ENCODE measurements around the gene MUC20. TPM values are rescaled to one million over a fixed set of nuclear protein-coding genes. Genes with fewer than 3 reads are reported as not detected.

The MUC20 gene
- total and polyA plus RNA-seq, 9 of the 15 experiments (the other 6 are each of a cell fraction or from before 2014, with no cell fraction given) = 0.03 to 0.23 (median 0.15) TPM; not detected in 3

DNA sequence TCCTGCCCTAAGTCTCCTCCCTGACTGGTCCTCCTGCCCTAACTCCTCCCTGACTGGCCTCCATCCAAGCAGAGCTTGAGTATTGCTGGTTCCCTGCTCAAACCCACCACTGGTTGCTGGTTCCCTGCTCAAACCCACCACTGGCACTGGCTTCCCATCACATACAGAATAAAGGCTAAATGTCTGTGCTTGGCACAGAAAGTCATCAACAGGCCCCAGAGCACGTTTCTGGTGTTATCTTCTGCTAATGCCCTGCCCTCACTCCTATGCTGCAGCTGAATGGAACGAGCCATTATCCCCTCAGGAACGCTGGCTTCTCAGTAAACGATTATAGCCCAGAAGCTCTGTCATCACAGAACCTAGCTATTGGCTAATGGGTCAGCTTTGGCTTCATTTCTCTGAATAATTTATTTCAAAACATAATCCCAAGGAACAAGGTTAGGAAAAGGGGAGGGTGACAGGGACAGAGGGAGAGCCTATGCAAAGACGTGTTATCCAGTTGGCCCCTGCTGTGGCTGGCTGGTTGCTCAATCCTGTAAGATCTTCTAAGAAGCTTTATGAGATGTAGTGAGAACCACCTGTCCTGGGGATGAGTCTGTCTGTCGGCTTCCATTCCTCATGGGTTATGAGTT, 6.3 kb upstream of the MUC20 start (continued):
- TF ChIP-seq, protein P1, sequence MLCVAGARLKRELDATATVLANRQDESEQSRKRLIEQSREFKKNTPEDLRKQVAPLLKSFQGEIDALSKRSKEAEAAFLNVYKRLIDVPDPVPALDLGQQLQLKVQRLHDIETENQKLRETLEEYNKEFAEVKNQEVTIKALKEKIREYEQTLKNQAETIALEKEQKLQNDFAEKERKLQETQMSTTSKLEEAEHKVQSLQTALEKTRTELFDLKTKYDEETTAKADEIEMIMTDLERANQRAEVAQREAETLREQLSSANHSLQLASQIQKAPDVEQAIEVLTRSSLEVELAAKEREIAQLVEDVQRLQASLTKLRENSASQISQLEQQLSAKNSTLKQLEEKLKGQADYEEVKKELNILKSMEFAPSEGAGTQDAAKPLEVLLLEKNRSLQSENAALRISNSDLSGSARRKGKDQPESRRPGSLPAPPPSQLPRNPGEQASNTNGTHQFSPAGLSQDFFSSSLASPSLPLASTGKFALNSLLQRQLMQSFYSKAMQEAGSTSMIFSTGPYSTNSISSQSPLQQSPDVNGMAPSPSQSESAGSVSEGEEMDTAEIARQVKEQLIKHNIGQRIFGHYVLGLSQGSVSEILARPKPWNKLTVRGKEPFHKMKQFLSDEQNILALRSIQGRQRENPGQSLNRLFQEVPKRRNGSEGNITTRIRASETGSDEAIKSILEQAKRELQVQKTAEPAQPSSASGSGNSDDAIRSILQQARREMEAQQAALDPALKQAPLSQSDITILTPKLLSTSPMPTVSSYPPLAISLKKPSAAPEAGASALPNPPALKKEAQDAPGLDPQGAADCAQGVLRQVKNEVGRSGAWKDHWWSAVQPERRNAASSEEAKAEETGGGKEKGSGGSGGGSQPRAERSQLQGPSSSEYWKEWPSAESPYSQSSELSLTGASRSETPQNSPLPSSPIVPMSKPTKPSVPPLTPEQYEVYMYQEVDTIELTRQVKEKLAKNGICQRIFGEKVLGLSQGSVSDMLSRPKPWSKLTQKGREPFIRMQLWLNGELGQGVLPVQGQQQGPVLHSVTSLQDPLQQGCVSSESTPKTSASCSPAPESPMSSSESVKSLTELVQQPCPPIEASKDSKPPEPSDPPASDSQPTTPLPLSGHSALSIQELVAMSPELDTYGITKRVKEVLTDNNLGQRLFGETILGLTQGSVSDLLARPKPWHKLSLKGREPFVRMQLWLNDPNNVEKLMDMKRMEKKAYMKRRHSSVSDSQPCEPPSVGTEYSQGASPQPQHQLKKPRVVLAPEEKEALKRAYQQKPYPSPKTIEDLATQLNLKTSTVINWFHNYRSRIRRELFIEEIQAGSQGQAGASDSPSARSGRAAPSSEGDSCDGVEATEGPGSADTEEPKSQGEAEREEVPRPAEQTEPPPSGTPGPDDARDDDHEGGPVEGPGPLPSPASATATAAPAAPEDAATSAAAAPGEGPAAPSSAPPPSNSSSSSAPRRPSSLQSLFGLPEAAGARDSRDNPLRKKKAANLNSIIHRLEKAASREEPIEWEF (CRISPR knock-in tag; IDR thresholded peaks at IDR 0.05) = no peak
- TF ChIP-seq RBM17 (IDR thresholded peaks at IDR 0.05; ENCODE audit: borderline replicate concordance, low read depth, low read length) (no peak), ZFP1 (CRISPR knock-in tag; IDR thresholded peaks at IDR 0.05) (no peak), GABPB2 (CRISPR knock-in tag; conservative IDR thresholded peaks at IDR 0.05) (no peak), ESRRA (IDR thresholded peaks at IDR 0.05; ENCODE audit: borderline replicate concordance, low read depth) (no peak), STAT5B (CRISPR knock-in tag; IDR thresholded peaks at IDR 0.05) (no peak), MYC (IDR thresholded peaks at IDR 0.05; ENCODE audit: low read depth, low read length) (no peak), MYC (CRISPR knock-in tag; IDR thresholded peaks at IDR 0.05; ENCODE audit: borderline replicate concordance, low read depth) (no peak)
- TF ChIP-seq, protein P2, sequence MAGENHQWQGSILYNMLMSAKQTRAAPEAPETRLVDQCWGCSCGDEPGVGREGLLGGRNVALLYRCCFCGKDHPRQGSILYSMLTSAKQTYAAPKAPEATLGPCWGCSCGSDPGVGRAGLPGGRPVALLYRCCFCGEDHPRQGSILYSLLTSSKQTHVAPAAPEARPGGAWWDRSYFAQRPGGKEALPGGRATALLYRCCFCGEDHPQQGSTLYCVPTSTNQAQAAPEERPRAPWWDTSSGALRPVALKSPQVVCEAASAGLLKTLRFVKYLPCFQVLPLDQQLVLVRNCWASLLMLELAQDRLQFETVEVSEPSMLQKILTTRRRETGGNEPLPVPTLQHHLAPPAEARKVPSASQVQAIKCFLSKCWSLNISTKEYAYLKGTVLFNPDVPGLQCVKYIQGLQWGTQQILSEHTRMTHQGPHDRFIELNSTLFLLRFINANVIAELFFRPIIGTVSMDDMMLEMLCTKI (IDR thresholded peaks at IDR 0.05; ENCODE audit: partially characterized antibody) = no peak
- TF ChIP-seq, protein P3, sequence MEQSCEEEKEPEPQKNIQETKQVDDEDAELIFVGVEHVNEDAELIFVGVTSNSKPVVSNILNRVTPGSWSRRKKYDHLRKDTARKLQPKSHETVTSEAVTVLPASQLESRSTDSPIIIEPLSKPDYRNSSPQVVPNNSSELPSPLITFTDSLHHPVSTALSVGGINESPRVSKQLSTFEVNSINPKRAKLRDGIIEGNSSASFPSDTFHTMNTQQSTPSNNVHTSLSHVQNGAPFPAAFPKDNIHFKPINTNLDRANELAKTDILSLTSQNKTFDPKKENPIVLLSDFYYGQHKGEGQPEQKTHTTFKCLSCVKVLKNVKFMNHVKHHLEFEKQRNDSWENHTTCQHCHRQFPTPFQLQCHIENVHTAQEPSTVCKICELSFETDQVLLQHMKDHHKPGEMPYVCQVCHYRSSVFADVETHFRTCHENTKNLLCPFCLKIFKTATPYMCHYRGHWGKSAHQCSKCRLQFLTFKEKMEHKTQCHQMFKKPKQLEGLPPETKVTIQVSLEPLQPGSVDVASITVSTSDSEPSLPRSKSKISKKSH (CRISPR knock-in tag; IDR thresholded peaks at IDR 0.05) = no peak
- TF ChIP-seq, protein P4, sequence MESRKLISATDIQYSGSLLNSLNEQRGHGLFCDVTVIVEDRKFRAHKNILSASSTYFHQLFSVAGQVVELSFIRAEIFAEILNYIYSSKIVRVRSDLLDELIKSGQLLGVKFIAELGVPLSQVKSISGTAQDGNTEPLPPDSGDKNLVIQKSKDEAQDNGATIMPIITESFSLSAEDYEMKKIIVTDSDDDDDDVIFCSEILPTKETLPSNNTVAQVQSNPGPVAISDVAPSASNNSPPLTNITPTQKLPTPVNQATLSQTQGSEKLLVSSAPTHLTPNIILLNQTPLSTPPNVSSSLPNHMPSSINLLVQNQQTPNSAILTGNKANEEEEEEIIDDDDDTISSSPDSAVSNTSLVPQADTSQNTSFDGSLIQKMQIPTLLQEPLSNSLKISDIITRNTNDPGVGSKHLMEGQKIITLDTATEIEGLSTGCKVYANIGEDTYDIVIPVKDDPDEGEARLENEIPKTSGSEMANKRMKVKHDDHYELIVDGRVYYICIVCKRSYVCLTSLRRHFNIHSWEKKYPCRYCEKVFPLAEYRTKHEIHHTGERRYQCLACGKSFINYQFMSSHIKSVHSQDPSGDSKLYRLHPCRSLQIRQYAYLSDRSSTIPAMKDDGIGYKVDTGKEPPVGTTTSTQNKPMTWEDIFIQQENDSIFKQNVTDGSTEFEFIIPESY (CRISPR knock-in tag; IDR thresholded peaks at IDR 0.05) = no peak
- TF ChIP-seq, protein P5, sequence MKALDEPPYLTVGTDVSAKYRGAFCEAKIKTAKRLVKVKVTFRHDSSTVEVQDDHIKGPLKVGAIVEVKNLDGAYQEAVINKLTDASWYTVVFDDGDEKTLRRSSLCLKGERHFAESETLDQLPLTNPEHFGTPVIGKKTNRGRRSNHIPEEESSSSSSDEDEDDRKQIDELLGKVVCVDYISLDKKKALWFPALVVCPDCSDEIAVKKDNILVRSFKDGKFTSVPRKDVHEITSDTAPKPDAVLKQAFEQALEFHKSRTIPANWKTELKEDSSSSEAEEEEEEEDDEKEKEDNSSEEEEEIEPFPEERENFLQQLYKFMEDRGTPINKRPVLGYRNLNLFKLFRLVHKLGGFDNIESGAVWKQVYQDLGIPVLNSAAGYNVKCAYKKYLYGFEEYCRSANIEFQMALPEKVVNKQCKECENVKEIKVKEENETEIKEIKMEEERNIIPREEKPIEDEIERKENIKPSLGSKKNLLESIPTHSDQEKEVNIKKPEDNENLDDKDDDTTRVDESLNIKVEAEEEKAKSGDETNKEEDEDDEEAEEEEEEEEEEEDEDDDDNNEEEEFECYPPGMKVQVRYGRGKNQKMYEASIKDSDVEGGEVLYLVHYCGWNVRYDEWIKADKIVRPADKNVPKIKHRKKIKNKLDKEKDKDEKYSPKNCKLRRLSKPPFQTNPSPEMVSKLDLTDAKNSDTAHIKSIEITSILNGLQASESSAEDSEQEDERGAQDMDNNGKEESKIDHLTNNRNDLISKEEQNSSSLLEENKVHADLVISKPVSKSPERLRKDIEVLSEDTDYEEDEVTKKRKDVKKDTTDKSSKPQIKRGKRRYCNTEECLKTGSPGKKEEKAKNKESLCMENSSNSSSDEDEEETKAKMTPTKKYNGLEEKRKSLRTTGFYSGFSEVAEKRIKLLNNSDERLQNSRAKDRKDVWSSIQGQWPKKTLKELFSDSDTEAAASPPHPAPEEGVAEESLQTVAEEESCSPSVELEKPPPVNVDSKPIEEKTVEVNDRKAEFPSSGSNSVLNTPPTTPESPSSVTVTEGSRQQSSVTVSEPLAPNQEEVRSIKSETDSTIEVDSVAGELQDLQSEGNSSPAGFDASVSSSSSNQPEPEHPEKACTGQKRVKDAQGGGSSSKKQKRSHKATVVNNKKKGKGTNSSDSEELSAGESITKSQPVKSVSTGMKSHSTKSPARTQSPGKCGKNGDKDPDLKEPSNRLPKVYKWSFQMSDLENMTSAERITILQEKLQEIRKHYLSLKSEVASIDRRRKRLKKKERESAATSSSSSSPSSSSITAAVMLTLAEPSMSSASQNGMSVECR (CRISPR knock-in tag; IDR thresholded peaks at IDR 0.05) = 0 out of 2 replicates have a peak, but pooled peaks have one; percentile 29
